NCI-H1436 (cell line): Measurements from ENCODE around the gene NIPA2.

Source experiments
- DNase-seq: peaks from one replicate; lab custom pipeline; 2025; lab: John Stamatoyannopoulos, UW

NIPA2 gene

GRCh38 chr15:22877607-22878006 is 39.1 kb downstream of the NIPA2 start:
- no peak for DNase-seq

DNA sequence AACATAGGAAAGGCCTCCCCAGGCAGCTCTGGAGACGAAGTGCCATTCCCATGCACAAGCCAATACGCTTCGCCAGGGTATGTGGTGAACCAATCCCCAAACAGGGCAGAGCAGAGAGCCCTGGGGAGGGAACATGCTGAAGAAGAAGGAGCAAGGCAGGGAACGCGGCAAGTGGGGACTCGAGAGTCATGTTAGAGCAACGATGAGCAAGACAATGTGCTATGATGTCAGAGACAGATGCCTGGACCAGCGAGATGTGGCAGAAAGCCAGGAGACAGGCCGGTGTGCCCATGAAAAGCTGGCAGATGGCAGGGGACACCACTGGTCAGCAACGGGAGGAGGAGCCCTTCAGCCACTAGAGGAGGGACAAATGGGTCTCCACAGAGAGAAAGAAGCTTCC is 39.6 kb downstream of the NIPA2 start:
- DNase-seq = no peak

GRCh38 chr15:22880068-22880980 is 41.9 kb downstream of the NIPA2 start:
- no peak for DNase-seq

GRCh38 chr15:22880981-22881738 is 42.7 kb downstream of the NIPA2 start:
- DNase-seq = no peak

GRCh38 chr15:22881739-22882440 is 43.4 kb downstream of the NIPA2 start:
- DNase-seq = no peak

DNA sequence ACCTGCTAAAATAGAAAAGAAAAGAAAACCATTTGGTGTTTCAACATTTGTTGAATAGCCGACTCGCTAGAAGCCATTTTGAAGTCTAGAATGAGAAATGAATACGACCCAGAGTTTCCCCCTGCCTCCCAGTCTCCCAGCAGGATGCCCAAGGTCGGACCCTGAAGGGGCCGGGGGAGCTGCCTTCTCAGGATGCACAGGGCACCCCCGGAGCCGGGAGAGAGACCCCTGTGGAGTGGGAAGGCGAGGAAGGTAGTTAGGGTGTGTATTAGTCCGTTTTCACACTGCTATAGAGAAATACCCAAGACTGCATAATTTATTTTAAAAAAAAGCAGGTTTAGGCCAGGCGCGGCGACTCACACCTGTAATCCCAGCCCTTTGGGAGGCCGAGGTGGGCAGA is 44.7 kb downstream of the NIPA2 start:
- no peak for DNase-seq

GRCh38 chr15:22884344-22884743 is 45.9 kb downstream of the NIPA2 start:
- DNase-seq = no peak

- DNase-seq = no peak
Measured at GRCh38 chr15:22885120-22885519, 46.7 kb downstream of the NIPA2 start.

- DNase-seq = no peak
Measured at GRCh38 chr15:22887157-22887951, 48.9 kb downstream of the NIPA2 start.

DNA sequence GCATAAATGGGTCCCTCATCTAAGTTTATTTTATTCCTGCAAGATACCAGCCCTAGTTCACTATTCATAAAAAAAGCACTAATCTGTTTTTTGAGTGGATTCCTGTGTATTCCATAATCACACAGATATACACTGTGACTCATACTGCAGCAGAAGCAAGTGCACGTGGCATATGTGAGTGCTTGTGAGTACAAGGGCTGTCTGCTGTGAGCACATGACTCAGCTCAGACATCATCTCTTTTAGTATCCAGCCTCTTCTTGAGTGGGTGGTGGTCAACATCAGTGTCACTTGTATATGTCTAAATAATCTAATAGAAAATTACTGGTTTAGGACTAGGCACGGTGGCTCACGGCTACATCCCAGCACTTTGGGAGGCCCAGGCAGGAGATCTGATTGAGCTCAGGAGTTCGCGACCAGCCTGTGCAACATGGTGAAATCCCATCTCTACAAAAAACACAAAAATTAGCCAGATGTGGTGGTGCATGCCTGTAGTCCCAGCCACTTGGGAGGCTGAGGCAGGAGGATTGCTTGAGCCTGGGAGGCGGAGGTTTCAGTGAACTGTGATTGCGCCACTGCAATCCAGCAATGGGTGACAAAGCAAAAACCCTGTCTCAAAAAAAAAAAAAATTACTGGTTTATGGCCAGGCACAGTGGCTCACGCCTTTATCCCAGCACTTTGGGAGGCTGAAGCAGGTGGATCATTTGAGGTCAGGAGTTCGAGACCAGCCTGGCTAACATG is 49.8 kb downstream of the NIPA2 start:
- no peak for DNase-seq

GRCh38 chr15:22889146-22889818 is 50.8 kb downstream of the NIPA2 start:
- no peak for DNase-seq

DNA sequence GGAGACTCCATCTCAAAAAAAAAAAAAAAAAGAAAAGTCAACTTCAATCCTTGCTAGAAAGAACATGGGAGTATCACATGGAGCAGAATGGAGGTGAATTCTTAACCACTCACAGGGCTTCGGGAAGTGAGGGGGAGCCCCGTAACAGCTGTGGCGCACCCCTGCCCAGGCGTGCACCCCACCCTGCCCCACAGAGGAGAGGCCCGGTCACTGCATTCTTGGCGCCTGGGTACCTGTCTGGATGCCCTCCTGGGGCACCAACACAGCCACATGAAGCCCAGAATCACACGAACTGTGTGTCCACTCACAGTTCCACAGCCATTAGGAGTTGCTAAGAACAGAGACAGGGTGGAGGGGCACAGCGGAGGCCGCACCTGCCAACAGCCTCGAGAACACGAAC is 51.8 kb downstream of the NIPA2 start:
- no peak for DNase-seq

DNA sequence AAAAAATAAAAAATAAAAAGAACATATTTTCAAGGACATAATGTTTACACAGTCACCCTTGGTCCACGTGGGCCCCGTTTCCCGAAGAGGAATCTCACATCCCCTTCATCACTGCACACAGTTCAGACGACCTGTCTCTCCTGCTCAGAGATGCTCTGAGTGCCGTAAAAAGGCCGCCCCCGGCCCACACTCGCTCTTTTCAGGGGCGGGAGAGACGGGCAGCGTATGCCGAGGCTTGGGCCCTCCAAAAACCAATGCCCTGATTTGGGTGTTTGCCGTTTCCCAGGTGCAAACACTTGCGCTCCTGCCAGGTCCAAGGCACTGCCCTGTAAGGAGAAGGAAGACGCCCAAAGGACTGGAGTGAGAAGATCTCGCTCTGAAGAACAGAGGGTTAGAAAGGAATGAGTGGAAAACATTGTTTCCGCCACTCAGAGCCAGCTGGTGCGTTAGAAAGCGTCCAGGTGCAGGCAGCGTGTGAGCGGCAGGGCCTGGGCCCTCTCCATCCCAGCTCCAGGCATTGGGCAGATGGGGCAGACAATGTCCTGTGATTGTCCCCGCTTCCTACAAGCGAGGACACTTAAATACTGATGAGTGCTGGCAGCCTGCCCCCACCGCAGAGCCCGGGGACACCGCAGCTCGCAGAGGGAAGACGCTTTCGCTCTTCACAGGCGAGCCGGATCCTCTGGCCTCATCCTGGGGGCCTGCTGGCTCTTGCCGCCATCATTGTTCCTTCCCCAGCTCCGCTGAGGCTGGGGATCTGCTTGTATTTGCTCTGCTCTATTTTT is 53.2 kb downstream of the NIPA2 start:
- DNase-seq = no peak

GRCh38 chr15:22892333-22892732 is 53.9 kb downstream of the NIPA2 start:
- DNase-seq = no peak

GRCh38 chr15:22893081-22893480 is 54.6 kb downstream of the NIPA2 start:
- no peak for DNase-seq

DNA sequence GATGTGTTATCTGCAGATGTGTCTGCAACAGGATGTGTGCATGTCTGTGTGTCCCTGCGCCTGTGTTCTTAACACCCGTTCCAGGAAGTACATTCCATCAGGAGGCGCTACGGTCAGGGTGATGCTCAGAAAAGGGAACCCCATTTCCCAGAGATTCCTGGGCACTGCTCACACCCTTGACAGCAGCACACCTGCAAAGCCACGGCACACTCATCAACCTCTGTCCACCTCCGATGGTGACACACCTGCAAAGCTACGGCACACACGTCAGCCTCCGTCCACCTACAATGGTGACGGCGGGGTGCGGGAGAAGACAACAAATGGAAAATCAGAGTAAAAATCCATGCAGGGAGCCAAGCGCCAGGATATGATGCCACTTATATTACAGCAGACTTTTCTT is 55.4 kb downstream of the NIPA2 start:
- no peak for DNase-seq

- no peak for DNase-seq
Measured at GRCh38 chr15:22895465-22896190, 57.2 kb downstream of the NIPA2 start.

- no peak for DNase-seq
Measured at GRCh38 chr15:22902046-22902445, 63.6 kb downstream of the NIPA2 start.

DNA sequence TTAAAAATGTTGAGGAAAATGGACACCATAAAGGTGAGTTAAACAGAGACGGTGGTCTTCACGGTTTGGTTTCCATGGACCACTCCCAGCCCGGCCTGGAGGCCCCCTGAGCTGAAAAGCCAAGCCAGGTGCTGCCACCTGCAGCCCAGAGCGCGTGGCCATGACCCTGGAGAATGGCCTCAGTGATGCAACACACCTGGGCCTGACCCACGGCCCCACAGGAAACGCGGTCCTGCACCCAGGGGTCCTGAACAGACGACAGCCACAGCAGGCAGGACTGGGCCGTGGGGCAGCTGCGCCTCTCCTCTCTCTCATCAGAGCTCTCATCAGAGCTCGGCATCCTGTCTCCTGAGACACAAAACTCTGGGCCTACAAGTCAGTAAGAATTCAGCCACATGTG is 64.1 kb downstream of the NIPA2 start:
- no peak for DNase-seq
